Bronchial epithelial cell (primary cell): Measurements from ENCODE around the gene DHRS1. TPM values are rescaled to one million over a fixed set of nuclear protein-coding genes. Genes with fewer than 3 reads are reported as not detected.

Experiments
- DNase-seq: peaks from one replicate; pipeline ENCODE4 v3.0.0-alpha.2; 2010; ENCODE audit warnings: low read depth
- FAIRE-seq: peaks from 2 replicates; lab custom pipeline; 2011; peaks lifted over from hg19 to GRCh38; lab: Jason Lieb, UNC
- H3K27me3 ChIP-seq: 2 replicates; pipeline ENCODE4 v1.5.1; 2011; ENCODE audit warnings: low read length; ENCODE audit not compliant: control insufficient read depth, insufficient read depth
- H3K36me3 ChIP-seq: 2 replicates; pipeline ENCODE4 v1.5.1; 2011; ENCODE audit warnings: low read length; ENCODE audit not compliant: control insufficient read depth, insufficient read depth
- H3K4me3 ChIP-seq: 2 replicates; pipeline ENCODE4 v1.5.1; 2011; ENCODE audit warnings: mild to moderate bottlenecking, low read depth, low read length, control low read depth
- CTCF ChIP-seq: IDR thresholded peaks from 2 replicates; pipeline ENCODE4 v1.5.1; 2011; ENCODE audit warnings: mild to moderate bottlenecking, moderate library complexity, low read length, control low read depth, inconsistent platforms; ENCODE audit not compliant: insufficient read depth, severe bottlenecking
- total RNA-seq: library from RNA; depleted of rRNA; stranded (reverse); fragments of >200 nt; gene quantifications from 2 replicates; pipeline ENCODE4 v1.2.1, GENCODE V29; 2014

Gene DHRS1
- total RNA-seq, 1 donor from 2014 or later, result 16.6 TPM

GRCh38 chr14:24284501-24285035 lies 15.0 kb downstream of the DHRS1 start:
- no peak for FAIRE-seq
- no peak for TF ChIP-seq CTCF
- peaks cover under 1% of the 10 kb centered on the region for H3K36me3 ChIP-seq
- no peaks in the 10 kb centered on the region for H3K27me3 ChIP-seq
- no peak overlapping the region for H3K4me3 ChIP-seq
- DNase-seq, result no peak

- Histone ChIP-seq H3K27me3 (no peaks in the 10 kb centered on the region), H3K36me3 (no peaks in the 10 kb centered on the region), H3K4me3 (no peak overlapping the region)
- TF ChIP-seq CTCF, result no peak
- DNase-seq (peak; percentile 62), FAIRE-seq (no peak)
These were observed 15.7 kb downstream of the DHRS1 start for GRCh38 chr14:24283796-24284460.

- no peak overlapping the region for H3K4me3 ChIP-seq
- FAIRE-seq (no peak), DNase-seq (no peak)
- H3K36me3 ChIP-seq, result no peaks in the 10 kb centered on the region
- H3K27me3 ChIP-seq, result no peaks in the 10 kb centered on the region
- no peak for TF ChIP-seq CTCF
These were observed 16.8 kb downstream of the DHRS1 start for GRCh38 chr14:24282736-24283135.

GRCh38 chr14:24281636-24282035 lies 17.9 kb downstream of the DHRS1 start:
- Histone ChIP-seq H3K36me3 (no peaks in the 10 kb centered on the region), H3K4me3 (no peak overlapping the region), H3K27me3 (no peaks in the 10 kb centered on the region)
- FAIRE-seq (no peak), DNase-seq (no peak)
- TF ChIP-seq CTCF, result no peak

- peak; percentile 39 for DNase-seq
- no peak for FAIRE-seq
- Histone ChIP-seq H3K27me3 (no peaks in the 10 kb centered on the region), H3K36me3 (no peaks in the 10 kb centered on the region), H3K4me3 (no peak overlapping the region)
- no peak for TF ChIP-seq CTCF
These were observed 18.7 kb downstream of the DHRS1 start for GRCh38 chr14:24280797-24281460.
